ENCODE data around the gene CMIP. TPM values are rescaled to one million over a fixed set of nuclear protein-coding genes. Genes with fewer than 3 reads are reported as not detected.

Gene CMIP
- total RNA-seq, 1 experiment from 2014 or later = 48.2 TPM

DNA sequence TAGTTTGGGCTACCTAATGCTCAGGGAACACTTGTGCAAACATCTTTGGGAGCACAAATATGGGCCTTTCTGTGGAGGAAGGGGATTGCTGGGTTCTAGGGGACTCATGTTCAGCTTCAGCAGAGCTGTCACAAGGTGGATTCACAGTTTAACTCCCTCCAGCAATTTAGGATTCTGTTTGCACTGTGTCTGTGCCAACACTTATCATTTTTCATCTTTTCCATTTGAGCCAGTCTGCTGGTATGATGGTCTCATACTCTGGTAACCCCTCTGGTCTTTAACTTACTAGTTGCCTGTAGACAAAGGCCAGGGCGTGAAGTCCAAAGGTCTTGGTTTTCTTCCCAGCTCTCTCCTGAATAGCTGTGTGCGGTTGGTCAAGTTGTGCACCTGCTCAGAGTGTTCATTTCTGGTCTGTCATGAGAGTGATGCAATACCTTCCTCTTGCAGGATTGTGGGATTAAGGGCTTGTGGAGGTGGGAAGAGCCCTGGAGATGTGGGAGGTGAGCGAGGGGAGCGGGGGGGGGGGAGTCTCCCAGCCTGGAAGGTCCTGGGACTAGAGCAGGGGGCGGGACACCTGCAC is 152.6 kb downstream of the CMIP start:
- Histone ChIP-seq H2BK120ac (ENCODE audit: low read depth, low read length, poor library complexity, severe bottlenecking) (no peak overlapping the region), H3T11ph (ENCODE audit: low read length) (no peak overlapping the region), H3K4me2 (ENCODE audit: insufficient read depth, insufficient read length, low read length) (no peak overlapping the region), H3K79me1 (ENCODE audit: insufficient read depth, low read depth, low read length, poor library complexity, severe bottlenecking) (peaks cover 9% of the 10 kb centered on the region), H4K8ac (replicated peaks; ENCODE audit: insufficient read length, low read depth, low read length) (no peak overlapping the region), H3K23me2 (ENCODE audit: insufficient read length, low read depth, low read length, poor library complexity, severe bottlenecking) (no peaks in the 10 kb centered on the region), H3K27ac (ENCODE audit: insufficient read length, low read depth, low read length) (no peak overlapping the region), H3K14ac (ENCODE audit: insufficient read depth, low read length) (no peak overlapping the region), H2BK5ac (ENCODE audit: insufficient read length, low read length) (no peak overlapping the region), H4K20me1 (ENCODE audit: control insufficient read depth, insufficient read depth, insufficient read length) (no peaks in the 10 kb centered on the region), H2AK5ac (ENCODE audit: insufficient read length, low read length) (no peak overlapping the region), H3K9me3 (ENCODE audit: control insufficient read depth, low read depth, low read length) (no peaks in the 10 kb centered on the region), H2BK20ac (ENCODE audit: low read depth, low read length, poor library complexity, severe bottlenecking) (no peak overlapping the region), H4K5ac (ENCODE audit: insufficient read length, low read depth, low read length) (no peak overlapping the region), H3K18ac (ENCODE audit: insufficient read length, low read depth, low read length) (no peak overlapping the region), H4K91ac (ENCODE audit: insufficient read length, low read depth, low read length) (no peak overlapping the region), H2BK12ac (ENCODE audit: insufficient read length, low read depth, low read length) (no peak overlapping the region), H3K9ac (ENCODE audit: extremely low read depth, insufficient read length, low read length) (no peak overlapping the region), H2BK15ac (ENCODE audit: low read depth, low read length) (no peak overlapping the region), H3K23ac (ENCODE audit: insufficient read length, low read depth, low read length) (no peak overlapping the region), H2AFZ (ENCODE audit: low read length) (no peak overlapping the region), H3K4me1 (ENCODE audit: insufficient read depth, low read length) (peaks cover 3% of the 10 kb centered on the region; the same call in 1 of the 2 replicates), H3K27me3 (ENCODE audit: insufficient read depth, low read length) (no peaks in the 10 kb centered on the region), H3K56ac (ENCODE audit: insufficient read length, low read depth, low read length) (no peak overlapping the region), H3K4ac (ENCODE audit: low read depth, low read length) (no peak overlapping the region), H3K79me2 (ENCODE audit: insufficient read depth, low read length) (no peaks in the 10 kb centered on the region)
- no CpG with 5 or more reads among the region's 5 CpGs for WGBS (ENCODE audit: extremely low coverage, insufficient read length, low lambda C conversion rate)
- H3K4me1 Mint-ChIP-seq = peaks cover 29 to 40% of the 10 kb centered on the region in 2 experiments
- TF ChIP-seq, protein P1, sequence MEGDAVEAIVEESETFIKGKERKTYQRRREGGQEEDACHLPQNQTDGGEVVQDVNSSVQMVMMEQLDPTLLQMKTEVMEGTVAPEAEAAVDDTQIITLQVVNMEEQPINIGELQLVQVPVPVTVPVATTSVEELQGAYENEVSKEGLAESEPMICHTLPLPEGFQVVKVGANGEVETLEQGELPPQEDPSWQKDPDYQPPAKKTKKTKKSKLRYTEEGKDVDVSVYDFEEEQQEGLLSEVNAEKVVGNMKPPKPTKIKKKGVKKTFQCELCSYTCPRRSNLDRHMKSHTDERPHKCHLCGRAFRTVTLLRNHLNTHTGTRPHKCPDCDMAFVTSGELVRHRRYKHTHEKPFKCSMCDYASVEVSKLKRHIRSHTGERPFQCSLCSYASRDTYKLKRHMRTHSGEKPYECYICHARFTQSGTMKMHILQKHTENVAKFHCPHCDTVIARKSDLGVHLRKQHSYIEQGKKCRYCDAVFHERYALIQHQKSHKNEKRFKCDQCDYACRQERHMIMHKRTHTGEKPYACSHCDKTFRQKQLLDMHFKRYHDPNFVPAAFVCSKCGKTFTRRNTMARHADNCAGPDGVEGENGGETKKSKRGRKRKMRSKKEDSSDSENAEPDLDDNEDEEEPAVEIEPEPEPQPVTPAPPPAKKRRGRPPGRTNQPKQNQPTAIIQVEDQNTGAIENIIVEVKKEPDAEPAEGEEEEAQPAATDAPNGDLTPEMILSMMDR (conservative IDR thresholded peaks at IDR 0.05) = no peak
- no peak overlapping the region for H3K27ac Mint-ChIP-seq
- no peak for DNase-seq
- no peak overlapping the region for H3K4me3 Mint-ChIP-seq
- H3K27me3 Mint-ChIP-seq (ENCODE audit: low read depth) = no peaks in the 10 kb centered on the region
- H3K36me3 Mint-ChIP-seq (ENCODE audit: insufficient read depth in 1 of 3, low read depth in 3 of 3) = peaks cover 0 to 2% (median 0%) of the 10 kb centered on the region in 3 experiments; a peak in 1 of 7 replicates
- H3K9me3 Mint-ChIP-seq = no peaks in the 10 kb centered on the region; a peak in 1 of 5 replicates

Data from H9 (cell line).